H9 (cell line): ENCODE results near the gene MYBBP1A. TPM values are rescaled to one million over a fixed set of nuclear protein-coding genes. Genes with fewer than 3 reads are reported as not detected.

Experiments used
- DNase-seq: peaks from one replicate; pipeline ENCODE4 v3.0.0-alpha.2; 2017
- H2AFZ ChIP-seq: one replicate; pipeline ENCODE4 v1.6.1; 2013; ENCODE audit warnings: mild to moderate bottlenecking, low read length, control low read depth, moderate library complexity
- H2AK5ac ChIP-seq: 2 replicates; pipeline ENCODE4 v1.6.1; 2013; ENCODE audit warnings: low read length, control low read depth, mixed read lengths; ENCODE audit not compliant: insufficient read length
- H2BK120ac ChIP-seq: one replicate; pipeline ENCODE4 v1.6.1; 2013; ENCODE audit warnings: low read depth, mild to moderate bottlenecking, low read length, control low read depth, inconsistent platforms; ENCODE audit not compliant: poor library complexity, severe bottlenecking
- H2BK12ac ChIP-seq: 2 replicates; pipeline ENCODE4 v1.6.1; 2013; ENCODE audit warnings: low read length, control low read depth, mixed read lengths, low read depth; ENCODE audit not compliant: insufficient read length
- H2BK15ac ChIP-seq: 2 replicates; pipeline ENCODE4 v1.6.1; 2013; ENCODE audit warnings: low read depth, low read length, control low read depth
- H2BK20ac ChIP-seq: one replicate; pipeline ENCODE4 v1.6.1; 2013; ENCODE audit warnings: low read depth, mild to moderate bottlenecking, low read length, control low read depth, inconsistent platforms; ENCODE audit not compliant: poor library complexity, severe bottlenecking
- H2BK5ac ChIP-seq: 2 replicates; pipeline ENCODE4 v1.6.1; 2013; ENCODE audit warnings: low read length, control low read depth, mixed read lengths; ENCODE audit not compliant: insufficient read length
- H3K14ac ChIP-seq: 2 replicates; pipeline ENCODE4 v1.6.1; 2013; ENCODE audit warnings: low read length, control low read depth; ENCODE audit not compliant: insufficient read depth
- H3K18ac ChIP-seq: 2 replicates; pipeline ENCODE4 v1.6.1; 2013; ENCODE audit warnings: low read depth, mild to moderate bottlenecking, mixed read lengths, low read length, control low read depth; ENCODE audit not compliant: insufficient read length
- H3K23ac ChIP-seq: 2 replicates; pipeline ENCODE4 v1.6.1; 2013; ENCODE audit warnings: low read length, control low read depth, mixed read lengths, low read depth; ENCODE audit not compliant: insufficient read length
- H3K23me2 ChIP-seq: 2 replicates; pipeline ENCODE4 v1.6.1; 2013; ENCODE audit warnings: low read depth, mild to moderate bottlenecking, mixed read lengths, low read length, control low read depth; ENCODE audit not compliant: insufficient read length, poor library complexity, severe bottlenecking
- H3K27ac ChIP-seq: 2 replicates; pipeline ENCODE4 v1.5.1; 2013; ENCODE audit warnings: low read length, control low read depth, mixed read lengths, low read depth; ENCODE audit not compliant: insufficient read length
- H3K27me3 ChIP-seq: 2 replicates; pipeline ENCODE4 v1.6.1; 2013; ENCODE audit warnings: low read length, control low read depth, inconsistent platforms; ENCODE audit not compliant: insufficient read depth
- H3K4ac ChIP-seq: 2 replicates; pipeline ENCODE4 v1.6.1; 2013; ENCODE audit warnings: low read depth, mild to moderate bottlenecking, control low read depth, inconsistent platforms, low read length, moderate library complexity
- H3K4me1 ChIP-seq: 2 replicates; pipeline ENCODE4 v1.6.1; 2013; ENCODE audit warnings: low read length, control low read depth, inconsistent platforms; ENCODE audit not compliant: insufficient read depth
- H3K4me2 ChIP-seq: 2 replicates; pipeline ENCODE4 v1.6.1; 2013; ENCODE audit warnings: low read length, control low read depth, mixed read lengths; ENCODE audit not compliant: insufficient read length, insufficient read depth
- H3K56ac ChIP-seq: 2 replicates; pipeline ENCODE4 v1.6.1; 2013; ENCODE audit warnings: low read depth, mild to moderate bottlenecking, mixed read lengths, low read length, control low read depth; ENCODE audit not compliant: insufficient read length
- H3K79me1 ChIP-seq: 2 replicates; pipeline ENCODE4 v1.6.1; 2013; ENCODE audit warnings: low read depth, mild to moderate bottlenecking, moderate library complexity, low read length, control low read depth, inconsistent platforms; ENCODE audit not compliant: insufficient read depth, poor library complexity, severe bottlenecking
- H3K79me2 ChIP-seq: 2 replicates; pipeline ENCODE4 v1.6.1; 2013; ENCODE audit warnings: low read length, control low read depth, inconsistent platforms; ENCODE audit not compliant: insufficient read depth
- H3K9ac ChIP-seq: 2 replicates; pipeline ENCODE4 v1.6.1; 2013; ENCODE audit warnings: low read length, control low read depth, mixed read lengths; ENCODE audit not compliant: insufficient read length; ENCODE audit errors: extremely low read depth
- H3K9me3 ChIP-seq: one replicate; pipeline ENCODE4 v1.6.1; 2013; ENCODE audit warnings: low read depth, low read length, inconsistent platforms; ENCODE audit not compliant: control insufficient read depth
- H3T11ph ChIP-seq: one replicate; pipeline ENCODE4 v1.6.1; 2013; ENCODE audit warnings: mild to moderate bottlenecking, low read length, control low read depth, inconsistent platforms
- H4K20me1 ChIP-seq: one replicate; pipeline ENCODE4 v1.6.1; 2013; ENCODE audit not compliant: control insufficient read depth, insufficient read length, insufficient read depth
- H4K5ac ChIP-seq: 2 replicates; pipeline ENCODE4 v1.6.1; 2013; ENCODE audit warnings: low read depth, mild to moderate bottlenecking, mixed read lengths, low read length, control low read depth; ENCODE audit not compliant: insufficient read length
- H4K8ac ChIP-seq: replicated peaks from 2 replicates; pipeline ENCODE4 v1.6.1; 2013; ENCODE audit warnings: low read length, control low read depth, mixed read lengths, low read depth; ENCODE audit not compliant: insufficient read length
- H4K91ac ChIP-seq: 2 replicates; pipeline ENCODE4 v1.6.1; 2013; ENCODE audit warnings: low read depth, mild to moderate bottlenecking, moderate library complexity, mixed read lengths, low read length, control low read depth; ENCODE audit not compliant: insufficient read length
- H3K27ac Mint-ChIP-seq, 3 experiments: 2 replicates in 2 of 3; 3 replicates in 1 of 3; pipeline ENCODE4 v1.8.0; 2020 to 2021; ENCODE audit warnings: mixed read lengths in 3 of 3, mild to moderate bottlenecking in 1 of 3, moderate library complexity in 1 of 3
- H3K27me3 Mint-ChIP-seq: 2 replicates; pipeline ENCODE4 v1.8.0; 2021; ENCODE audit warnings: low read depth, mild to moderate bottlenecking, moderate library complexity, mixed read lengths
- H3K36me3 Mint-ChIP-seq, 3 experiments: 2 replicates in 2 of 3; 3 replicates in 1 of 3; pipeline ENCODE4 v1.8.0; 2020 to 2021; ENCODE audit warnings: low read depth in 3 of 3, mixed read lengths in 3 of 3; ENCODE audit not compliant: insufficient read depth in 1 of 3
- H3K4me1 Mint-ChIP-seq, 2 experiments: 2 replicates each; pipeline ENCODE4 v1.8.0; 2020; ENCODE audit warnings: mixed read lengths in 2 of 2
- H3K4me3 Mint-ChIP-seq, 2 experiments: 2 replicates in 1 of 2; 3 replicates in 1 of 2; pipeline ENCODE4 v1.8.0; 2020 to 2021; ENCODE audit warnings: mild to moderate bottlenecking in 2 of 2, mixed read lengths in 2 of 2, moderate library complexity in 1 of 2
- H3K9me3 Mint-ChIP-seq, 2 experiments: 2 replicates in 1 of 2; 3 replicates in 1 of 2; pipeline ENCODE4 v1.8.0; 2020; ENCODE audit warnings: mild to moderate bottlenecking in 2 of 2, mixed read lengths in 2 of 2, moderate library complexity in 1 of 2
- CTCF ChIP-seq: fragments of 200-600 bp; sonication (generic); conservative IDR thresholded peaks from 3 replicates; pipeline ENCODE4 v1.8.0; 2021; ENCODE audit warnings: antibody characterized with exemption, mild to moderate bottlenecking
- WGBS: extraction: QIAGEN DNeasy Blood & Tissue Kit; methylation state at CpG from one replicate; pipeline ENCODE4 v1.1.7; 2013; ENCODE audit warnings: missing lambda C conversion rate, low lambda C conversion rate, mixed read lengths; ENCODE audit not compliant: insufficient read length; ENCODE audit errors: extremely low coverage; 5-methylcytosine and 5-hydroxymethylcytosine counted together
- total RNA-seq: library from RNA; stranded (reverse); gene quantifications from 2 replicates; pipeline ENCODE4 v1.2.1, GENCODE V29; 2021

The MYBBP1A gene
- total RNA-seq, 1 experiment from 2014 or later, result 181 TPM

- Histone ChIP-seq H3K23ac (no peak overlapping the region), H2BK20ac (no peak overlapping the region), H2BK15ac (no peak overlapping the region), H3K9ac (no peak overlapping the region), H4K5ac (no peak overlapping the region), H2AFZ (no peak overlapping the region), H2BK120ac (no peak overlapping the region), H4K20me1 (no peaks in the 10 kb centered on the region), H3K27ac (no peak overlapping the region), H4K8ac (no peak overlapping the region), H3K18ac (no peak overlapping the region), H3K4me2 (no peak overlapping the region), H3K79me1 (no peaks in the 10 kb centered on the region), H3K4ac (no peak overlapping the region), H2AK5ac (no peak overlapping the region), H3K14ac (no peak overlapping the region), H3T11ph (no peak overlapping the region), H3K4me1 (no peaks in the 10 kb centered on the region), H2BK5ac (no peak overlapping the region), H2BK12ac (no peak overlapping the region), H3K23me2 (no peaks in the 10 kb centered on the region), H3K9me3 (no peaks in the 10 kb centered on the region), H4K91ac (no peak overlapping the region), H3K79me2 (no peaks in the 10 kb centered on the region), H3K27me3 (no peaks in the 10 kb centered on the region), H3K56ac (no peak overlapping the region)
- no peak overlapping the region for H3K27ac Mint-ChIP-seq
- peaks cover 24% of the 10 kb centered on the region for H3K27me3 Mint-ChIP-seq
- H3K4me3 Mint-ChIP-seq, result no peak overlapping the region
- no peak for DNase-seq
- H3K4me1 Mint-ChIP-seq, result peaks cover 7 to 20% of the 10 kb centered on the region in 2 experiments
- H3K36me3 Mint-ChIP-seq, result no peaks in the 10 kb centered on the region
- WGBS, result no CpG with 5 or more reads among the region's 11 CpGs
- no peaks in the 10 kb centered on the region; a peak in 1 of 5 replicates for H3K9me3 Mint-ChIP-seq
- TF ChIP-seq CTCF, result no peak
Observed at GRCh38 chr17:4510618-4510941, 44.6 kb downstream of the MYBBP1A start.
